Suprapubic skin (tissue), 4 donors: ENCODE results near the gene RERE. TPM values are rescaled to one million over a fixed set of nuclear protein-coding genes. Genes with fewer than 3 reads are reported as not detected.
A peak's percentile ranks its signal among the peaks of the same experiment; 100 is the strongest.

Experiments
- DNase-seq, 2 donors: peaks; one replicate each; pipeline ENCODE4 v3.0.0-alpha.2; 2019; ENCODE audit warnings: low spot score in 2 of 2
- H3K27ac ChIP-seq: fragments of 200-600 bp; sonication (generic); one replicate; pipeline ENCODE4 v1.5.1; 2019
- H3K27me3 ChIP-seq: fragments of 200-600 bp; sonication (generic); one replicate; pipeline ENCODE4 v1.5.1; 2019
- H3K36me3 ChIP-seq: fragments of 200-600 bp; sonication (generic); one replicate; pipeline ENCODE4 v1.5.1; 2019
- H3K4me1 ChIP-seq: fragments of 200-600 bp; sonication (generic); one replicate; pipeline ENCODE4 v1.5.1; 2019
- H3K4me3 ChIP-seq: fragments of 200-600 bp; sonication (generic); one replicate; pipeline ENCODE4 v1.5.1; 2019; ENCODE audit warnings: mild to moderate bottlenecking
- H3K9me3 ChIP-seq: fragments of 200-600 bp; sonication (generic); one replicate; pipeline ENCODE4 v1.5.1; 2019
- CTCF ChIP-seq, 2 donors: fragments of 200-600 bp in 1 of 2; fragments of 450-650 bp in 1 of 2; sonication (generic) in 1 of 2; IDR thresholded peaks; one replicate each; pipeline ENCODE4 v1.5.1; 2016 to 2019; ENCODE audit warnings: antibody characterized with exemption in 2 of 2, mild to moderate bottlenecking in 1 of 2, moderate library complexity in 1 of 2
- EP300 ChIP-seq: sonication (generic); formaldehyde crosslinking; IDR thresholded peaks from one replicate; pipeline ENCODE4 v1.6.1; 2017; ENCODE audit warnings: antibody characterized with exemption
- POLR2A ChIP-seq, 2 donors: fragments of 450-650 bp; IDR thresholded peaks; one replicate each; pipeline ENCODE4 v1.6.1; 2017; ENCODE audit warnings: antibody characterized with exemption in 2 of 2, mild to moderate bottlenecking in 2 of 2, moderate library complexity in 2 of 2
- POLR2AphosphoS5 ChIP-seq, 3 donors: sonication (generic); formaldehyde crosslinking; IDR thresholded peaks; one replicate each; pipeline ENCODE4 v1.6.1; 2017; ENCODE audit warnings: antibody characterized with exemption in 3 of 3
- WGBS: methylation state at CpG from one replicate; pipeline ENCODE4 v1.1.5; 2018; 5-methylcytosine and 5-hydroxymethylcytosine counted together
- total RNA-seq, 4 donors: library from RNA; depleted of rRNA; stranded (reverse); fragments of >200 nt; gene quantifications; one replicate each; pipeline ENCODE4 v1.1.0, GENCODE V29; 2016

Gene RERE
- total RNA-seq, 4 donors from 2014 or later = 43.4 to 113 (median 83.3) TPM

- peaks cover 36% of the 10 kb centered on the region for H3K4me1 ChIP-seq
- DNase-seq = peak in 1 of 2 donors; percentile 40
- 74% methylated on average over 4 of the region's 13 CpGs for WGBS
- no peaks in the 10 kb centered on the region for H3K27me3 ChIP-seq
- TF ChIP-seq POLR2AphosphoS5 (IDR thresholded peaks at IDR 0.05) (no peak), CTCF (IDR thresholded peaks at IDR 0.05) (no peak), POLR2A (IDR thresholded peaks at IDR 0.05) (no peak), EP300 (no peak)
- H3K4me3 ChIP-seq = no peak overlapping the region
- H3K36me3 ChIP-seq = peaks cover 92% of the 10 kb centered on the region
- H3K27ac ChIP-seq = no peak overlapping the region
- H3K9me3 ChIP-seq = no peaks in the 10 kb centered on the region
Measured at GRCh38 chr1:8362701-8363101, 454.7 kb downstream of the RERE start.

- WGBS = 65% methylated on average over 5 of the region's 21 CpGs
- Histone ChIP-seq H3K4me1 (peaks cover 30% of the 10 kb centered on the region), H3K36me3 (peaks cover 99% of the 10 kb centered on the region), H3K4me3 (no peak overlapping the region), H3K27ac (no peak overlapping the region), H3K27me3 (no peaks in the 10 kb centered on the region), H3K9me3 (no peaks in the 10 kb centered on the region)
- TF ChIP-seq CTCF (IDR thresholded peaks at IDR 0.05) (no peak), POLR2A (IDR thresholded peaks at IDR 0.05) (no peak)
- DNase-seq = no peak
Measured at GRCh38 chr1:8361198-8361849, 456.1 kb downstream of the RERE start.

- Histone ChIP-seq H3K9me3 (no peaks in the 10 kb centered on the region), H3K4me1 (peaks cover 30% of the 10 kb centered on the region), H3K27ac (no peak overlapping the region), H3K4me3 (no peak overlapping the region), H3K36me3 (peaks cover 99% of the 10 kb centered on the region), H3K27me3 (no peaks in the 10 kb centered on the region)
- DNase-seq = peak; percentile 63 to 76
- WGBS = 91% methylated on average over 20 of the region's 26 CpGs
- TF ChIP-seq POLR2A (IDR thresholded peaks at IDR 0.05) (no peak), POLR2AphosphoS5 (IDR thresholded peaks at IDR 0.05) (no peak), CTCF (IDR thresholded peaks at IDR 0.05) (no peak), EP300 (no peak)
Measured at GRCh38 chr1:8360493-8361197, 456.8 kb downstream of the RERE start.

GRCh38 chr1:8359617-8360481 lies 457.6 kb downstream of the RERE start:
- Histone ChIP-seq H3K9me3 (no peaks in the 10 kb centered on the region), H3K27me3 (no peaks in the 10 kb centered on the region), H3K27ac (no peak overlapping the region), H3K36me3 (peaks cover 99% of the 10 kb centered on the region), H3K4me1 (peaks cover 24% of the 10 kb centered on the region), H3K4me3 (no peak overlapping the region)
- TF ChIP-seq CTCF (IDR thresholded peaks at IDR 0.05) (no peak), EP300 (no peak), POLR2AphosphoS5 (IDR thresholded peaks at IDR 0.05) (no peak), POLR2A (IDR thresholded peaks at IDR 0.05) (no peak)
- peak; percentile 63 to 75 for DNase-seq
- WGBS = 91% methylated on average over 27 of the region's 44 CpGs
